H9 (cell line): ENCODE measurements around the gene PDE7B. TPM values are rescaled to one million over a fixed set of nuclear protein-coding genes. Genes with fewer than 3 reads are reported as not detected.

ENCODE experiments used
- DNase-seq: peaks from one replicate; pipeline ENCODE4 v3.0.0-alpha.2; 2017
- H2AFZ ChIP-seq: one replicate; pipeline ENCODE4 v1.6.1; 2013; ENCODE audit warnings: mild to moderate bottlenecking, low read length, control low read depth, moderate library complexity
- H2AK5ac ChIP-seq: 2 replicates; pipeline ENCODE4 v1.6.1; 2013; ENCODE audit warnings: low read length, control low read depth, mixed read lengths; ENCODE audit not compliant: insufficient read length
- H2BK120ac ChIP-seq: one replicate; pipeline ENCODE4 v1.6.1; 2013; ENCODE audit warnings: low read depth, mild to moderate bottlenecking, low read length, control low read depth, inconsistent platforms; ENCODE audit not compliant: poor library complexity, severe bottlenecking
- H2BK12ac ChIP-seq: 2 replicates; pipeline ENCODE4 v1.6.1; 2013; ENCODE audit warnings: low read length, control low read depth, mixed read lengths, low read depth; ENCODE audit not compliant: insufficient read length
- H2BK15ac ChIP-seq: 2 replicates; pipeline ENCODE4 v1.6.1; 2013; ENCODE audit warnings: low read depth, low read length, control low read depth
- H2BK20ac ChIP-seq: one replicate; pipeline ENCODE4 v1.6.1; 2013; ENCODE audit warnings: low read depth, mild to moderate bottlenecking, low read length, control low read depth, inconsistent platforms; ENCODE audit not compliant: poor library complexity, severe bottlenecking
- H2BK5ac ChIP-seq: 2 replicates; pipeline ENCODE4 v1.6.1; 2013; ENCODE audit warnings: low read length, control low read depth, mixed read lengths; ENCODE audit not compliant: insufficient read length
- H3K14ac ChIP-seq: 2 replicates; pipeline ENCODE4 v1.6.1; 2013; ENCODE audit warnings: low read length, control low read depth; ENCODE audit not compliant: insufficient read depth
- H3K18ac ChIP-seq: 2 replicates; pipeline ENCODE4 v1.6.1; 2013; ENCODE audit warnings: low read depth, mild to moderate bottlenecking, mixed read lengths, low read length, control low read depth; ENCODE audit not compliant: insufficient read length
- H3K23ac ChIP-seq: 2 replicates; pipeline ENCODE4 v1.6.1; 2013; ENCODE audit warnings: low read length, control low read depth, mixed read lengths, low read depth; ENCODE audit not compliant: insufficient read length
- H3K23me2 ChIP-seq: 2 replicates; pipeline ENCODE4 v1.6.1; 2013; ENCODE audit warnings: low read depth, mild to moderate bottlenecking, mixed read lengths, low read length, control low read depth; ENCODE audit not compliant: insufficient read length, poor library complexity, severe bottlenecking
- H3K27ac ChIP-seq: 2 replicates; pipeline ENCODE4 v1.5.1; 2013; ENCODE audit warnings: low read length, control low read depth, mixed read lengths, low read depth; ENCODE audit not compliant: insufficient read length
- H3K27me3 ChIP-seq: 2 replicates; pipeline ENCODE4 v1.6.1; 2013; ENCODE audit warnings: low read length, control low read depth, inconsistent platforms; ENCODE audit not compliant: insufficient read depth
- H3K4ac ChIP-seq: 2 replicates; pipeline ENCODE4 v1.6.1; 2013; ENCODE audit warnings: low read depth, mild to moderate bottlenecking, control low read depth, inconsistent platforms, low read length, moderate library complexity
- H3K4me1 ChIP-seq: 2 replicates; pipeline ENCODE4 v1.6.1; 2013; ENCODE audit warnings: low read length, control low read depth, inconsistent platforms; ENCODE audit not compliant: insufficient read depth
- H3K4me2 ChIP-seq: 2 replicates; pipeline ENCODE4 v1.6.1; 2013; ENCODE audit warnings: low read length, control low read depth, mixed read lengths; ENCODE audit not compliant: insufficient read length, insufficient read depth
- H3K56ac ChIP-seq: 2 replicates; pipeline ENCODE4 v1.6.1; 2013; ENCODE audit warnings: low read depth, mild to moderate bottlenecking, mixed read lengths, low read length, control low read depth; ENCODE audit not compliant: insufficient read length
- H3K79me1 ChIP-seq: 2 replicates; pipeline ENCODE4 v1.6.1; 2013; ENCODE audit warnings: low read depth, mild to moderate bottlenecking, moderate library complexity, low read length, control low read depth, inconsistent platforms; ENCODE audit not compliant: insufficient read depth, poor library complexity, severe bottlenecking
- H3K79me2 ChIP-seq: 2 replicates; pipeline ENCODE4 v1.6.1; 2013; ENCODE audit warnings: low read length, control low read depth, inconsistent platforms; ENCODE audit not compliant: insufficient read depth
- H3K9ac ChIP-seq: 2 replicates; pipeline ENCODE4 v1.6.1; 2013; ENCODE audit warnings: low read length, control low read depth, mixed read lengths; ENCODE audit not compliant: insufficient read length; ENCODE audit errors: extremely low read depth
- H3K9me3 ChIP-seq: one replicate; pipeline ENCODE4 v1.6.1; 2013; ENCODE audit warnings: low read depth, low read length, inconsistent platforms; ENCODE audit not compliant: control insufficient read depth
- H3T11ph ChIP-seq: one replicate; pipeline ENCODE4 v1.6.1; 2013; ENCODE audit warnings: mild to moderate bottlenecking, low read length, control low read depth, inconsistent platforms
- H4K20me1 ChIP-seq: one replicate; pipeline ENCODE4 v1.6.1; 2013; ENCODE audit not compliant: control insufficient read depth, insufficient read length, insufficient read depth
- H4K5ac ChIP-seq: 2 replicates; pipeline ENCODE4 v1.6.1; 2013; ENCODE audit warnings: low read depth, mild to moderate bottlenecking, mixed read lengths, low read length, control low read depth; ENCODE audit not compliant: insufficient read length
- H4K8ac ChIP-seq: replicated peaks from 2 replicates; pipeline ENCODE4 v1.6.1; 2013; ENCODE audit warnings: low read length, control low read depth, mixed read lengths, low read depth; ENCODE audit not compliant: insufficient read length
- H4K91ac ChIP-seq: 2 replicates; pipeline ENCODE4 v1.6.1; 2013; ENCODE audit warnings: low read depth, mild to moderate bottlenecking, moderate library complexity, mixed read lengths, low read length, control low read depth; ENCODE audit not compliant: insufficient read length
- H3K27ac Mint-ChIP-seq, 3 experiments: 2 replicates in 2 of 3; 3 replicates in 1 of 3; pipeline ENCODE4 v1.8.0; 2020 to 2021; ENCODE audit warnings: mixed read lengths in 3 of 3, mild to moderate bottlenecking in 1 of 3, moderate library complexity in 1 of 3
- H3K27me3 Mint-ChIP-seq: 2 replicates; pipeline ENCODE4 v1.8.0; 2021; ENCODE audit warnings: low read depth, mild to moderate bottlenecking, moderate library complexity, mixed read lengths
- H3K36me3 Mint-ChIP-seq, 3 experiments: 2 replicates in 2 of 3; 3 replicates in 1 of 3; pipeline ENCODE4 v1.8.0; 2020 to 2021; ENCODE audit warnings: low read depth in 3 of 3, mixed read lengths in 3 of 3; ENCODE audit not compliant: insufficient read depth in 1 of 3
- H3K4me1 Mint-ChIP-seq, 2 experiments: 2 replicates each; pipeline ENCODE4 v1.8.0; 2020; ENCODE audit warnings: mixed read lengths in 2 of 2
- H3K4me3 Mint-ChIP-seq, 2 experiments: 2 replicates in 1 of 2; 3 replicates in 1 of 2; pipeline ENCODE4 v1.8.0; 2020 to 2021; ENCODE audit warnings: mild to moderate bottlenecking in 2 of 2, mixed read lengths in 2 of 2, moderate library complexity in 1 of 2
- H3K9me3 Mint-ChIP-seq, 2 experiments: 2 replicates in 1 of 2; 3 replicates in 1 of 2; pipeline ENCODE4 v1.8.0; 2020; ENCODE audit warnings: mild to moderate bottlenecking in 2 of 2, mixed read lengths in 2 of 2, moderate library complexity in 1 of 2
- WGBS: extraction: QIAGEN DNeasy Blood & Tissue Kit; methylation state at CpG from one replicate; pipeline ENCODE4 v1.1.7; 2013; ENCODE audit warnings: missing lambda C conversion rate, low lambda C conversion rate, mixed read lengths; ENCODE audit not compliant: insufficient read length; ENCODE audit errors: extremely low coverage; 5-methylcytosine and 5-hydroxymethylcytosine counted together
- total RNA-seq: library from RNA; stranded (reverse); gene quantifications from 2 replicates; pipeline ENCODE4 v1.2.1, GENCODE V29; 2021
- TF ChIP-seq, protein P1 (sequence below): fragments of 200-600 bp; sonication (generic); conservative IDR thresholded peaks from 3 replicates; pipeline ENCODE4 v1.8.0; 2021; ENCODE audit warnings: antibody characterized with exemption, mild to moderate bottlenecking

PDE7B gene
- total RNA-seq, 1 experiment from 2014 or later, result not detected

- H3K27me3 ChIP-seq, result no peaks in the 10 kb centered on the region
- H3K79me1 ChIP-seq, result no peaks in the 10 kb centered on the region
- no peaks in the 10 kb centered on the region for H4K20me1 ChIP-seq
- H3T11ph ChIP-seq, result no peak overlapping the region
- no peak overlapping the region for H2BK15ac ChIP-seq
- no peak overlapping the region for H2BK20ac ChIP-seq
- TF ChIP-seq, protein P1, sequence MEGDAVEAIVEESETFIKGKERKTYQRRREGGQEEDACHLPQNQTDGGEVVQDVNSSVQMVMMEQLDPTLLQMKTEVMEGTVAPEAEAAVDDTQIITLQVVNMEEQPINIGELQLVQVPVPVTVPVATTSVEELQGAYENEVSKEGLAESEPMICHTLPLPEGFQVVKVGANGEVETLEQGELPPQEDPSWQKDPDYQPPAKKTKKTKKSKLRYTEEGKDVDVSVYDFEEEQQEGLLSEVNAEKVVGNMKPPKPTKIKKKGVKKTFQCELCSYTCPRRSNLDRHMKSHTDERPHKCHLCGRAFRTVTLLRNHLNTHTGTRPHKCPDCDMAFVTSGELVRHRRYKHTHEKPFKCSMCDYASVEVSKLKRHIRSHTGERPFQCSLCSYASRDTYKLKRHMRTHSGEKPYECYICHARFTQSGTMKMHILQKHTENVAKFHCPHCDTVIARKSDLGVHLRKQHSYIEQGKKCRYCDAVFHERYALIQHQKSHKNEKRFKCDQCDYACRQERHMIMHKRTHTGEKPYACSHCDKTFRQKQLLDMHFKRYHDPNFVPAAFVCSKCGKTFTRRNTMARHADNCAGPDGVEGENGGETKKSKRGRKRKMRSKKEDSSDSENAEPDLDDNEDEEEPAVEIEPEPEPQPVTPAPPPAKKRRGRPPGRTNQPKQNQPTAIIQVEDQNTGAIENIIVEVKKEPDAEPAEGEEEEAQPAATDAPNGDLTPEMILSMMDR, result no peak
- no peak overlapping the region for H3K4ac ChIP-seq
- H2BK12ac ChIP-seq, result no peak overlapping the region
- no peaks in the 10 kb centered on the region for H3K23me2 ChIP-seq
- H4K5ac ChIP-seq, result no peak overlapping the region
- H3K79me2 ChIP-seq, result no peaks in the 10 kb centered on the region
- no peak overlapping the region for H2BK120ac ChIP-seq
- Mint-ChIP-seq H3K4me3 (no peak overlapping the region), H3K36me3 (no peaks in the 10 kb centered on the region), H3K27me3 (no peaks in the 10 kb centered on the region), H3K4me1 (peaks cover 6 to 9% of the 10 kb centered on the region in 2 experiments), H3K9me3 (no peaks in the 10 kb centered on the region), H3K27ac (no peak overlapping the region)
- no peaks in the 10 kb centered on the region for H3K4me1 ChIP-seq
- no peak overlapping the region for H4K91ac ChIP-seq
- DNase-seq, result no peak
- no peak overlapping the region for H2AK5ac ChIP-seq
- no peak overlapping the region for H3K27ac ChIP-seq
- H3K18ac ChIP-seq, result no peak overlapping the region
- H3K4me2 ChIP-seq, result no peak overlapping the region
- no peak overlapping the region for H3K14ac ChIP-seq
- H3K9me3 ChIP-seq, result no peaks in the 10 kb centered on the region
- H4K8ac ChIP-seq, result no peak overlapping the region
- no peak overlapping the region for H2BK5ac ChIP-seq
- WGBS, result no CpG with 5 or more reads among the region's 4 CpGs
- no peak overlapping the region for H2AFZ ChIP-seq
- H3K23ac ChIP-seq, result no peak overlapping the region
- no peak overlapping the region for H3K9ac ChIP-seq
- H3K56ac ChIP-seq, result no peak overlapping the region
These were observed 184.0 kb downstream of the PDE7B start for GRCh38 chr6:136035378-136036070.
